Measurements from ENCODE around the gene BCOR.

DNA sequence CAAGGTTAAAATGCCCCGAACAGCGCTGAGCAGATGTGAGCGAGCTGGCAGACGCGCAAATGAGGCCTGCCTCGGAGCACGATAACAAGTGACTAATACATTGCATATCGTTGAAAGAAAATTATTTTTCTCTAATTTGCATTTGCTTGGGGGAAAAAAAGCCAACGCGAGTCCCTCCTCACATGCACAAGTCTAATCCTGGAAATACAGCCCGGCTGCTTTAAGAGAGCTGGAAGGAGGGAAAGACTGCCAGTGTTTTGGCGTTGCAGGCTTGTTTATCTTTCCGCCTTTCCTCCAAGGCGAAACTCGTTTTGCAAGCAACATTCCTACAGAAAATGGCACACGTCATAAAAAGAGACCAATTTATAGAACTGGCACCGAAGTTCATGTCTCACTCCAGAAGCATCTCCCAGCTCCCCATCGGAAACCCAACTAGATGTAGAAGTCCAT is 12.6 kb downstream of the BCOR start:
- TF ChIP-seq, protein P1, sequence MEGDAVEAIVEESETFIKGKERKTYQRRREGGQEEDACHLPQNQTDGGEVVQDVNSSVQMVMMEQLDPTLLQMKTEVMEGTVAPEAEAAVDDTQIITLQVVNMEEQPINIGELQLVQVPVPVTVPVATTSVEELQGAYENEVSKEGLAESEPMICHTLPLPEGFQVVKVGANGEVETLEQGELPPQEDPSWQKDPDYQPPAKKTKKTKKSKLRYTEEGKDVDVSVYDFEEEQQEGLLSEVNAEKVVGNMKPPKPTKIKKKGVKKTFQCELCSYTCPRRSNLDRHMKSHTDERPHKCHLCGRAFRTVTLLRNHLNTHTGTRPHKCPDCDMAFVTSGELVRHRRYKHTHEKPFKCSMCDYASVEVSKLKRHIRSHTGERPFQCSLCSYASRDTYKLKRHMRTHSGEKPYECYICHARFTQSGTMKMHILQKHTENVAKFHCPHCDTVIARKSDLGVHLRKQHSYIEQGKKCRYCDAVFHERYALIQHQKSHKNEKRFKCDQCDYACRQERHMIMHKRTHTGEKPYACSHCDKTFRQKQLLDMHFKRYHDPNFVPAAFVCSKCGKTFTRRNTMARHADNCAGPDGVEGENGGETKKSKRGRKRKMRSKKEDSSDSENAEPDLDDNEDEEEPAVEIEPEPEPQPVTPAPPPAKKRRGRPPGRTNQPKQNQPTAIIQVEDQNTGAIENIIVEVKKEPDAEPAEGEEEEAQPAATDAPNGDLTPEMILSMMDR (IDR thresholded peaks at IDR 0.05) = no peak
- TF ChIP-seq SIN3A (IDR thresholded peaks at IDR 0.05; ENCODE audit: borderline replicate concordance, insufficient read depth, low read depth, low read length) = no peak
- no peak for TF ChIP-seq TCF7L2 (IDR thresholded peaks at IDR 0.05; ENCODE audit: low read depth, low read length)
